K562 (cell line): ENCODE data around the gene COL15A1. TPM values are rescaled to one million over a fixed set of nuclear protein-coding genes. Genes with fewer than 3 reads are reported as not detected.

ENCODE experiments used
- ARNT ChIP-seq, 2 experiments: fragments of 450-650 bp; IDR thresholded peaks; 2 replicates each; pipeline ENCODE4 v1.6.1; 2016; ENCODE audit warnings: mild to moderate bottlenecking in 1 of 2
- EHMT2 ChIP-seq: fragments of 450-650 bp; IDR thresholded peaks from 2 replicates; pipeline ENCODE4 v1.6.1; 2018; ENCODE audit warnings: antibody characterized with exemption
- EZH2 ChIP-seq: IDR thresholded peaks from 2 replicates; pipeline ENCODE4 v1.6.1; 2012; ENCODE audit warnings: low read depth, mild to moderate bottlenecking, inconsistent platforms, low read length, borderline replicate concordance
- GTF2F1 ChIP-seq: IDR thresholded peaks from 2 replicates; pipeline ENCODE4 v1.6.1; 2011; ENCODE audit warnings: low read depth, low read length, improper control_type of control experiment
- HDAC3 ChIP-seq: fragments of 450-650 bp; IDR thresholded peaks from 2 replicates; pipeline ENCODE4 v1.6.1; 2018; ENCODE audit warnings: borderline replicate concordance, mild to moderate bottlenecking, moderate library complexity; ENCODE audit not compliant: partially characterized antibody
- HNRNPK ChIP-seq: fragments of 200-400 bp; formaldehyde crosslinking; IDR thresholded peaks from one replicate; pipeline ENCODE4 v1.6.1; 2018; ENCODE audit warnings: mild to moderate bottlenecking, low read depth, low read length; ENCODE audit not compliant: poor library complexity, severe bottlenecking
- MAFK ChIP-seq: IDR thresholded peaks from 2 replicates; pipeline ENCODE4 v1.6.1; 2011; ENCODE audit warnings: low read length, improper control_type of control experiment
- MLX ChIP-seq, 2 experiments: fragments of 450-650 bp in 1 of 2; sonication (generic) in 1 of 2; formaldehyde crosslinking; conservative IDR thresholded peaks; 2 replicates each; pipeline versions ENCODE4 v1.4.0 to v1.8.1; 2020 to 2022; ENCODE audit warnings: mild to moderate bottlenecking in 1 of 2, missing genetic modification reagents in 1 of 2
- NCOA1 ChIP-seq: fragments of 450-650 bp; IDR thresholded peaks from 2 replicates; pipeline ENCODE4 v1.6.1; 2016; ENCODE audit warnings: low read depth
- NCOA4 ChIP-seq: fragments of 450-650 bp; IDR thresholded peaks from 2 replicates; pipeline ENCODE4 v1.6.1; 2018; ENCODE audit warnings: mild to moderate bottlenecking; ENCODE audit not compliant: partially characterized antibody
- NEUROD1 ChIP-seq: fragments of 150-350 bp; IDR thresholded peaks from 2 replicates; pipeline ENCODE4 v1.6.1; 2014; ENCODE audit warnings: borderline replicate concordance, low read length, low read depth; ENCODE audit not compliant: partially characterized antibody
- NFIC ChIP-seq: fragments of 450-650 bp; IDR thresholded peaks from 2 replicates; pipeline ENCODE4 v1.6.1; 2017; ENCODE audit warnings: mild to moderate bottlenecking, inconsistent platforms
- SRSF3 ChIP-seq: fragments of 200-400 bp; formaldehyde crosslinking; IDR thresholded peaks from 2 replicates; pipeline ENCODE4 v1.6.1; 2016; ENCODE audit warnings: mild to moderate bottlenecking, low read length, moderate library complexity; ENCODE audit not compliant: insufficient read depth
- TAF9B ChIP-seq: fragments of 450-650 bp; IDR thresholded peaks from 2 replicates; pipeline ENCODE4 v1.6.1; 2018; ENCODE audit warnings: mild to moderate bottlenecking; ENCODE audit not compliant: partially characterized antibody
- ZNF507 ChIP-seq: conservative IDR thresholded peaks from 2 replicates; pipeline ENCODE4 v1.6.1; 2017; ENCODE audit warnings: missing genetic modification characterization, missing compliant biosample characterization
- ZNF717 ChIP-seq: fragments of 250-450 bp; sonication (Bioruptor Pico); IDR thresholded peaks from 2 replicates; pipeline ENCODE4 v1.5.0; 2021
- ZNF740 ChIP-seq, 3 experiments: fragments of 200-800 bp in 1 of 3; sonication (Bioruptor generic) in 1 of 3; sonication (generic) in 1 of 3; formaldehyde crosslinking in 1 of 3; IDR thresholded peaks; 2 replicates each; pipeline versions ENCODE4 v1.6.1 to v1.8.0; 2016 to 2022; ENCODE audit warnings: mild to moderate bottlenecking in 2 of 3, missing compliant biosample characterization in 2 of 3, missing genetic modification characterization in 2 of 3, missing genetic modification reagents in 1 of 3
- ZSCAN29 ChIP-seq: fragments of 450-650 bp; IDR thresholded peaks from 2 replicates; pipeline ENCODE4 v1.6.1; 2017
- polyA plus RNA-seq, 8 experiments: library from polyadenylated mRNA; depleted of rRNA in 4 of 8; stranded (reverse) in 5 of 8; unstranded in 3 of 8; fragments of >200 nt; fragmentation: Nextera tagmentation in 2 of 8; fragmentation: Illumina TruSeq in 1 of 8; extraction: Ambion mirVana in 2 of 8; extraction: Trizol in 1 of 8; gene quantifications; 2 replicates each; pipeline versions ENCODE4 v1.2.1 to v1.2.3, GENCODE V29; 2011 to 2014; ENCODE audit warnings: inconsistent platforms in 1 of 8, missing spikeins in 1 of 8
- total RNA-seq, 7 experiments: library from RNA; depleted of rRNA in 6 of 7; stranded (reverse); fragments of >200 nt in 6 of 7; fragmentation: Illumina TruSeq in 2 of 7; extraction: Trizol in 2 of 7; gene quantifications; 2 replicates each; pipeline versions ENCODE4 v1.2.1 to v1.2.3, GENCODE V29; 2011 to 2021; ENCODE audit warnings: low replicate concordance in 1 of 7
- TF ChIP-seq, protein P1 (sequence below), 3 experiments: fragments of 200-800 bp in 1 of 3; fragments of 250-450 bp in 1 of 3; fragments of 450-650 bp in 1 of 3; sonication (Bioruptor Pico) in 1 of 3; sonication (Bioruptor generic) in 1 of 3; formaldehyde crosslinking in 1 of 3; IDR thresholded peaks; 2 replicates each; pipeline versions ENCODE4 v1.6.1 to v1.8.0; 2016 to 2022; ENCODE audit warnings: mild to moderate bottlenecking in 2 of 3, missing genetic modification characterization in 2 of 3, missing compliant biosample characterization in 1 of 3, moderate library complexity in 1 of 3
- TF ChIP-seq, protein P2 (sequence below): sonication (generic); formaldehyde crosslinking; IDR thresholded peaks from 2 replicates; pipeline ENCODE4 v1.8.1; 2022; ENCODE audit warnings: missing genetic modification reagents

COL15A1 gene
- total and polyA plus RNA-seq, 9 of the 15 experiments (the other 6 are each of a cell fraction or from before 2014, with no cell fraction given): 0.46 to 5.1 (median 2.6) TPM

- TF ChIP-seq TAF9B: no peak
- peak; percentile 33 for TF ChIP-seq NEUROD1
- TF ChIP-seq MLX (CRISPR knock-in tag; conservative IDR thresholded peaks at IDR 0.05): no peak
- TF ChIP-seq NFIC: peak; percentile 81
- TF ChIP-seq HNRNPK: no peak
- TF ChIP-seq EHMT2: peak; percentile 31; the same call in 1 of the 2 replicates
- TF ChIP-seq SRSF3: no peak
- TF ChIP-seq EZH2: no peak
- peak; percentile 76 to 94; a peak in 3 of 4 replicates for TF ChIP-seq ARNT (IDR thresholded peaks at IDR 0.05)
- TF ChIP-seq NCOA4: no peak
- no peak for TF ChIP-seq ZNF507 (tag)
- TF ChIP-seq ZNF717: no peak
- no peak for TF ChIP-seq ZNF740 (CRISPR knock-in tag; IDR thresholded peaks at IDR 0.05)
- TF ChIP-seq ZNF740 (tag; IDR thresholded peaks at IDR 0.05): no peak
- no peak for TF ChIP-seq MAFK
- TF ChIP-seq NCOA1: peak; percentile 75; the same call in 1 of the 2 replicates
- TF ChIP-seq GTF2F1: no peak
- TF ChIP-seq HDAC3: peak; percentile 89
- TF ChIP-seq, protein P1, sequence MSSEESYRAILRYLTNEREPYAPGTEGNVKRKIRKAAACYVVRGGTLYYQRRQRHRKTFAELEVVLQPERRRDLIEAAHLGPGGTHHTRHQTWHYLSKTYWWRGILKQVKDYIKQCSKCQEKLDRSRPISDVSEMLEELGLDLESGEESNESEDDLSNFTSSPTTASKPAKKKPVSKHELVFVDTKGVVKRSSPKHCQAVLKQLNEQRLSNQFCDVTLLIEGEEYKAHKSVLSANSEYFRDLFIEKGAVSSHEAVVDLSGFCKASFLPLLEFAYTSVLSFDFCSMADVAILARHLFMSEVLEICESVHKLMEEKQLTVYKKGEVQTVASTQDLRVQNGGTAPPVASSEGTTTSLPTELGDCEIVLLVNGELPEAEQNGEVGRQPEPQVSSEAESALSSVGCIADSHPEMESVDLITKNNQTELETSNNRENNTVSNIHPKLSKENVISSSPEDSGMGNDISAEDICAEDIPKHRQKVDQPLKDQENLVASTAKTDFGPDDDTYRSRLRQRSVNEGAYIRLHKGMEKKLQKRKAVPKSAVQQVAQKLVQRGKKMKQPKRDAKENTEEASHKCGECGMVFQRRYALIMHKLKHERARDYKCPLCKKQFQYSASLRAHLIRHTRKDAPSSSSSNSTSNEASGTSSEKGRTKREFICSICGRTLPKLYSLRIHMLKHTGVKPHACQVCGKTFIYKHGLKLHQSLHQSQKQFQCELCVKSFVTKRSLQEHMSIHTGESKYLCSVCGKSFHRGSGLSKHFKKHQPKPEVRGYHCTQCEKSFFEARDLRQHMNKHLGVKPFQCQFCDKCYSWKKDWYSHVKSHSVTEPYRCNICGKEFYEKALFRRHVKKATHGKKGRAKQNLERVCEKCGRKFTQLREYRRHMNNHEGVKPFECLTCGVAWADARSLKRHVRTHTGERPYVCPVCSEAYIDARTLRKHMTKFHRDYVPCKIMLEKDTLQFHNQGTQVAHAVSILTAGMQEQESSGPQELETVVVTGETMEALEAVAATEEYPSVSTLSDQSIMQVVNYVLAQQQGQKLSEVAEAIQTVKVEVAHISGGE (CRISPR knock-in tag; IDR thresholded peaks at IDR 0.05): peak in 1 of 3 experiments; percentile 53; a peak in 1 of 6 replicates
- TF ChIP-seq, protein P2, sequence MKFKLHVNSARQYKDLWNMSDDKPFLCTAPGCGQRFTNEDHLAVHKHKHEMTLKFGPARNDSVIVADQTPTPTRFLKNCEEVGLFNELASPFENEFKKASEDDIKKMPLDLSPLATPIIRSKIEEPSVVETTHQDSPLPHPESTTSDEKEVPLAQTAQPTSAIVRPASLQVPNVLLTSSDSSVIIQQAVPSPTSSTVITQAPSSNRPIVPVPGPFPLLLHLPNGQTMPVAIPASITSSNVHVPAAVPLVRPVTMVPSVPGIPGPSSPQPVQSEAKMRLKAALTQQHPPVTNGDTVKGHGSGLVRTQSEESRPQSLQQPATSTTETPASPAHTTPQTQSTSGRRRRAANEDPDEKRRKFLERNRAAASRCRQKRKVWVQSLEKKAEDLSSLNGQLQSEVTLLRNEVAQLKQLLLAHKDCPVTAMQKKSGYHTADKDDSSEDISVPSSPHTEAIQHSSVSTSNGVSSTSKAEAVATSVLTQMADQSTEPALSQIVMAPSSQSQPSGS (CRISPR knock-in tag): no peak
- TF ChIP-seq ZSCAN29: no peak
Observed at GRCh38 chr9:98931600-98932389, 11.9 kb upstream of the COL15A1 start (continued).
